ENCODE data around the gene IPPK.

IPPK gene

DNA sequence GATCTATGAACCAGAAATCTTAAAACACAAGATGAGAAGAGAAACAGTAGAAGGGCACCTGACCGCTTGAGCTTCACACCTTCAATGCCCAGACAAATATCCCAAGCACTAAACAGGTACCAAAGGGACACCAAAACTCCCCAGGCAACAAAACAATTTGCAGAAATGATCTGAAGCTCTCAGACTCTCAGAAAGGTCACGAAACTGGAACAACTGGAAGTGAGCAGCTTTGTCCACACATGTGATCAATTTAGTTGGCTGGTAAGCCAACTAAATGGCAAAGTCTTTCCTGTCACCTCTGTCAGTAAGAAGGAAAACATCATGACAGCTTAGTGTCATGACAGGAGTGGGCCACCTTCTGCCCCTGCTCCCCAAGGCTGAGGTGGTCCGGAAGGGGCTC lies 4.1 kb downstream of the IPPK start:
- no peak for DNase-seq (ENCODE audit: extremely low spot score)
- POLR2A ChIA-PET, result no interaction called here
- CTCF ChIA-PET, result interaction anchor here (1.2 to 2.2 kb wide), 3 partner anchors 11 to 526 kb away, joined by 3 to 8 read pairs (median 7); no protein-coding TSS in a partner anchor
- TF ChIP-seq, protein P1, sequence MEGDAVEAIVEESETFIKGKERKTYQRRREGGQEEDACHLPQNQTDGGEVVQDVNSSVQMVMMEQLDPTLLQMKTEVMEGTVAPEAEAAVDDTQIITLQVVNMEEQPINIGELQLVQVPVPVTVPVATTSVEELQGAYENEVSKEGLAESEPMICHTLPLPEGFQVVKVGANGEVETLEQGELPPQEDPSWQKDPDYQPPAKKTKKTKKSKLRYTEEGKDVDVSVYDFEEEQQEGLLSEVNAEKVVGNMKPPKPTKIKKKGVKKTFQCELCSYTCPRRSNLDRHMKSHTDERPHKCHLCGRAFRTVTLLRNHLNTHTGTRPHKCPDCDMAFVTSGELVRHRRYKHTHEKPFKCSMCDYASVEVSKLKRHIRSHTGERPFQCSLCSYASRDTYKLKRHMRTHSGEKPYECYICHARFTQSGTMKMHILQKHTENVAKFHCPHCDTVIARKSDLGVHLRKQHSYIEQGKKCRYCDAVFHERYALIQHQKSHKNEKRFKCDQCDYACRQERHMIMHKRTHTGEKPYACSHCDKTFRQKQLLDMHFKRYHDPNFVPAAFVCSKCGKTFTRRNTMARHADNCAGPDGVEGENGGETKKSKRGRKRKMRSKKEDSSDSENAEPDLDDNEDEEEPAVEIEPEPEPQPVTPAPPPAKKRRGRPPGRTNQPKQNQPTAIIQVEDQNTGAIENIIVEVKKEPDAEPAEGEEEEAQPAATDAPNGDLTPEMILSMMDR (IDR thresholded peaks at IDR 0.05; ENCODE audit: control extremely low read depth, extremely low read depth, low read depth, missing control alignments), result no peak

DNA sequence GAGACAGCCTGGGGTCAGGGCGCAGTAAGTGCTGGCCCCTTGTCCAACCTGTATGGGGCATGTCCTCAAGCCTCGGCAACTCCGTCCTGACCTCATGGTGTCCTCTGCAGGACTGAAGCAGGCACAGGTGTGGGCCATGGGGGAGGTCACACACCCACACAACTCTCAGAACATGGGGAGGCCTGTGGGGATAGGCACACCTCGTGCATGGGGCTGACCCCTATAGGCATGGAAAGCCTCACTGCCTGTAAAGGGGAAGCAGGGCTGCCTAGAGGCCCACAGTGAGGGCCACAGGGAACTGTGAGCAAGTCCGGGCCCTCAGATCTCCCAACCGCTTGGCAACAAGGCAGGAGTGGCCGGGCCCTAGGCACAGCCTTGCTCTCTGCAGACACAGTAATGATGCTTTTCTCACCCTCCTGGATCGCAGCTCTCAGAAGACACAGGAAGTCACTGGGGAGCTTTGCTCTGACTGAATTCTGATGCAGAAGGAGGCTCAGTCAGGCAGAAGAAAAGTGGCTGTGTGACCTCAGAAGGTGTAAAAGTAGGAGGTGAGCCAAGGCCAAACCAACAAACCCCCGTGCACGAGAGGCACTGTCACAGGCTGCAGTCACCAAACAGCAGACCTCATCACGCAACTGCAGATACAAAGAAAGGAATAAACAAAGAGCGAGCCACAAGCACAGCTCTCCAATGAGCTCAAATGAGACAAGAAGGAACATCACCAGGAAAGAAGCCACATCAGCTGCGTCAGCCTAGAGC lies 5.4 kb downstream of the IPPK start:
- CTCF ChIA-PET, result interaction anchor here (1.1 to 2.2 kb wide), 3 partner anchors 10 to 126 kb away, joined by 3 to 7 read pairs (median 7); no protein-coding TSS in a partner anchor
- POLR2A ChIA-PET, result no interaction called here
- TF ChIP-seq, protein P1 (IDR thresholded peaks at IDR 0.05; ENCODE audit: control extremely low read depth, extremely low read depth, low read depth, missing control alignments), result no peak
- DNase-seq (ENCODE audit: extremely low spot score), result peak; percentile 59

DNA sequence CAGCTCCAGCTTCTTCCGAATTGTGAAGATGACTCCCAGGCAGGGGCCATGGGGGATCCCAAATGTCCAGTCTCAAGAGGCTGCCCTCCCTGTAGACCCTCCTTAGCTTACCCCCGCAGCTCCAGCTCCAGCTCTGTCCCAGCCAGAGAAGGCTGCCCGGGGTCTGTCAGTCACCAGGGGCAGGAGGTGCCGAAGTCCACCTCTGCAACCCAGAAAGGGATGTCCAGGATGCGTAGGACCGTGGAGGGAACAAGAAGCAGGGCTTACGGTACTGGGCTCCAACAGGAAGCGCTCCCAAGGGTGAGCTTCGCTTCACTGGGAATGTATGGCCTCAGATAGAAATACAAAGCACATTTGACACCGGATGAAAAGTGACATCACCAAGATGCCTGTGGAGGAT lies 6.0 kb downstream of the IPPK start:
- ChIA-PET POLR2A (no interaction called here), CTCF (interaction anchor here (0.8 to 1.2 kb wide), 4 partner anchors 19 to 127 kb away, joined by 3 to 7 read pairs (median 4); no protein-coding TSS in a partner anchor)
- DNase-seq (ENCODE audit: extremely low spot score), result no peak
- TF ChIP-seq, protein P1 (IDR thresholded peaks at IDR 0.05; ENCODE audit: control extremely low read depth, extremely low read depth, low read depth, missing control alignments), result no peak

DNA sequence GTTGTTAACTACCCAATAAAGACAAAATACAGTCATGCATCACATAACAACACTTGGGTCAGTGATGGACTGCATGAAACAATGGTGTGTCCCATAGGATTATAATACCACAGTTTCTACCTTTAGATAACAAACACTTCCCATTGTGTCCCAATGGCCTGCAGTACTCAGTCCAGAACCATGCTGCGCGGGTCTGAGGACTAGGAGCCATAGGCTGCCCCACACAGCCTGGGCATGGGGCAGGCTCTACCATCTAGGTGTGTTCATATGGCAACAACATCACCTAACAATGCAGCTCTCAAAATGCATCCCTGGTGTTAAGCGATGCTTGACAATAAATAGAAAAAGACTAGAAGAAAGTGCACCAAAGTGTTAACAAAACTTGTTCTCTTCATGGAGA lies 6.8 kb downstream of the IPPK start:
- ChIA-PET CTCF (interaction anchor here (1.1 to 1.2 kb wide), 3 partner anchors 18 to 128 kb away, joined by 3 to 7 read pairs (median 4); no protein-coding TSS in a partner anchor), POLR2A (no interaction called here)
- DNase-seq (ENCODE audit: extremely low spot score), result no peak
- TF ChIP-seq, protein P1 (IDR thresholded peaks at IDR 0.05; ENCODE audit: control extremely low read depth, extremely low read depth, low read depth, missing control alignments), result no peak

DNA sequence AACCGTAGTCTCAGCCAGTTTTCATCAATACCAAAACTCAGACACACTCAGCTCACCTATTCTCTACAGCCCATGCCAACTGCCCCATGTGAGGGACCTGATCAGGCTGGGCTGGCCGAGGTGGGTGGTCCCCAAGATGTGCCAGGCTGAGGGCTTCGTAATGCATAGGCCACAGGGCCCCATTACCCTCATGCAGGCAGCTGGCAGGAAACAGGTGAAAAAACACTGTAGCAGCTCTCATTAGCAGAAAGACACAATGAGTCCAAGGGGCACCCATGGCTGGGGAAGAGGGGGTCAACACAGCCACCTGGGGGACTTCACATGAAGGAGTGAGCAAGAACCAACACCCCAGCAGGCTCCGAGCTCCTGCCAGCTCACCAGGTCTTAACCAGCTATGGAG lies 8.2 kb downstream of the IPPK start:
- CTCF ChIA-PET, result interaction anchor here (1.5 kb wide), 1 partner anchor 26 kb away, joined by 3 read pairs; no protein-coding TSS in a partner anchor
- TF ChIP-seq, protein P1 (IDR thresholded peaks at IDR 0.05; ENCODE audit: control extremely low read depth, extremely low read depth, low read depth, missing control alignments), result no peak
- POLR2A ChIA-PET, result no interaction called here
- no peak for DNase-seq (ENCODE audit: extremely low spot score)

DNA sequence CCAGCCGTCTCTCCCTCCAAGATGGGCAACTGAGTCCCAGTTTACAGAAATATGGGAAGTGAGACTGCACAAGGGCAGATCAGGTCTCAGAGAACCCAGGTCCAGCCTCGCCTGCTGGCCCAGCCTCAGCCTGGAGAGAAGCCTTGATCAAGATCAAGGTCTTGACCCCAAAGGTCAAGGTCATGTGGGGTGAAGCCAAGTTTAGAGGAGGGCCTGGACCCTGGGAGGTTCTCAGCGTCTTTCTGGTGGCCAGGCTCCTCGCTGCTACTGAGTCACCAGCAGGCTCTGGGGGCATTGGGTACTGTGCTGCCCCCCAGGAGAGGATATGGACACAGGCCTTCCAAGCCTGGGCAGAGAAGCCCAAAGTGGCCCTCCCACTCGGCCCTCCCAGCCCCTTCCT lies 8.8 kb downstream of the IPPK start:
- TF ChIP-seq, protein P1 (IDR thresholded peaks at IDR 0.05; ENCODE audit: control extremely low read depth, extremely low read depth, low read depth, missing control alignments), result no peak
- ChIA-PET CTCF (interaction anchor here (1.4 to 1.5 kb wide), 2 partner anchors 13 to 26 kb away, joined by 3 read pairs; no protein-coding TSS in a partner anchor), POLR2A (no interaction called here)
- no peak for DNase-seq (ENCODE audit: extremely low spot score)

Measured in GM10248 (cell line).